T47D (cell line): ENCODE measurements around the gene PARP11.
A peak's percentile ranks its signal among the peaks of the same experiment; 100 is the strongest.
"Not testable (repeated sequence)": the region's sequence is repeated elsewhere in the genome, so short reads cannot be mapped to it uniquely, and the experiment has no call there.

Experiments
- DNase-seq, 2 experiments: peaks; one replicate each; pipeline versions ENCODE4 v3.0.0 to v3.0.0-alpha.2; 2011 to 2012; ENCODE audit warnings: low read depth in 1 of 2, low spot score in 1 of 2
- JUND ChIP-seq: IDR thresholded peaks from 2 replicates; pipeline ENCODE4 v1.6.1; 2012; ENCODE audit warnings: low read depth
- in situ Hi-C: cut with HindIII; loops from 2 replicates; pipeline ENCODE4 v1.10.0; 2016; ENCODE audit warnings: low sequenced_read_pairs, low pct_unique_long_range_greater_than_20kb

PARP11 gene

GRCh38 chr12:3871356-3871755 lies 1.8 kb downstream of the PARP11 start:
- in situ Hi-C loops = no loop called here
- TF ChIP-seq JUND = no peak

GRCh38 chr12:3869865-3870264 lies 3.3 kb downstream of the PARP11 start:
- no peak for TF ChIP-seq JUND
- in situ Hi-C loops = no loop called here
- DNase-seq = no peak

More at GRCh38 chr12:3871356-3871755, 1.8 kb downstream of the PARP11 start:
- DNase-seq = no peak

GRCh38 chr12:3869433-3869832 lies 3.8 kb downstream of the PARP11 start:
- no peak for TF ChIP-seq JUND
- in situ Hi-C loops = no loop called here
- no peak for DNase-seq

DNA sequence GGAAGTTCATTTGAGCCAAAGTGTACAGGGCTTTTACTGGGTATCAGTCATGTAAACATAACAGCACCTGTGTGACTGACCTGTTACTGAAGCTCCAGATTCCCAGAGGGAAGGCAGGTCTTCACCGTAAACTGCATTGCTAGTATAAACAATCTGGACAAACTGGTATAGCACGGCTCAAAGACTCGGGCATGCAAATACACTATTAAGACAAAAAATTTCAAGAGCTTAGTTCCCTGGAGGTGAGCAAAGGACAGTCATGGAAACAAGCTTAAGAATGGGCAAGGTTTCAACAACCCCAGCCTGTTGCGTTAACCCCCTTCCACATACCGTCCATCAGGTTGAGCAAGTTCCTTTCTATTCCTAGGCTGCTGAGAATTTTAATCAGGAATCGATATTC lies 9.4 kb downstream of the PARP11 start:
- no peak for TF ChIP-seq JUND
- in situ Hi-C loops = no loop called here
- DNase-seq = peak in 1 of 2 experiments; percentile 67

DNA sequence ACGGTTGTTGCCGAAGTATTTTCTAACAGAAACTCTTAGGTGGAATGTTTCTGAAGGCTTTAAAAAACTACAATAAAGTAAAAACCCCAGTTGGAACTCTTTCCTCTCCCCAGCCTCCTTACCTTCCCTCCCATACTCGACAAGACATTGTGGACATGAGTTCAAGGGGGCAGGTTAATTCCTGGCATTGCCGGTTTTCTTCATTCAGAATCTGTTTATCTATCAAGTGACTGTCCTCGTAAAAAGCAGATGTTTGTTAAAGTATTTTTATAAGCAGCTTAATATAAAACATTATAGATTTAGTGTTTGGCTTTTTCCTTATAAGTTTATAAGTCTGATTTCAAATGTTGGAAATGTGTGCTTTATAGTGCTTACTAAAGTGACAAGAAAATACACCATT lies 30.7 kb downstream of the PARP11 start:
- in situ Hi-C loops = no loop called here

GRCh38 chr12:3841783-3842182 lies 31.4 kb downstream of the PARP11 start:
- in situ Hi-C loops = no loop called here
- TF ChIP-seq JUND = no peak
- DNase-seq = no peak

More for the DNA sequence above, 30.7 kb downstream of the PARP11 start:
- no peak for DNase-seq
- TF ChIP-seq JUND = no peak

DNA sequence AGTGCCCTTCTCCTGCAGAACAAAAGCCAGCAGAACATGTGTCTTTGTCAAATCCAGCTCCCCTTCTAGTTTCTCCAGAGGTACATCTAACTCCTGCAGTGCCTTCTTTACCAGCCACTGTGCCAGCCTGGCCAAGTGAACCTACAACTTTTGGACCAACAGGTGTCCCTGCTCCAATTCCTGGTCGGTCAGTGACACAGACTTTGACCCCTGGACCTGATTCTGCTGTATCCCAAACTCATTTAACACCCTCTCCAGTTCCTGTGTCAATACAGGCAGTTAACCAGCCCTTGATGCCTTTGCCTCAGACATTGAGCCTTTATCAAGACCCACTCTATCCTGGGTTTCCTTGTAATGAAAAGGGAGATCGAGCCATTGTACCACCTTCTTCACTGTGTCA lies 32.4 kb downstream of the PARP11 start:
- DNase-seq, in situ Hi-C loops: not testable (repeated sequence)

GRCh38 chr12:3839745-3840144 lies 33.5 kb downstream of the PARP11 start:
- DNase-seq, in situ Hi-C loops: not testable (repeated sequence)

DNA sequence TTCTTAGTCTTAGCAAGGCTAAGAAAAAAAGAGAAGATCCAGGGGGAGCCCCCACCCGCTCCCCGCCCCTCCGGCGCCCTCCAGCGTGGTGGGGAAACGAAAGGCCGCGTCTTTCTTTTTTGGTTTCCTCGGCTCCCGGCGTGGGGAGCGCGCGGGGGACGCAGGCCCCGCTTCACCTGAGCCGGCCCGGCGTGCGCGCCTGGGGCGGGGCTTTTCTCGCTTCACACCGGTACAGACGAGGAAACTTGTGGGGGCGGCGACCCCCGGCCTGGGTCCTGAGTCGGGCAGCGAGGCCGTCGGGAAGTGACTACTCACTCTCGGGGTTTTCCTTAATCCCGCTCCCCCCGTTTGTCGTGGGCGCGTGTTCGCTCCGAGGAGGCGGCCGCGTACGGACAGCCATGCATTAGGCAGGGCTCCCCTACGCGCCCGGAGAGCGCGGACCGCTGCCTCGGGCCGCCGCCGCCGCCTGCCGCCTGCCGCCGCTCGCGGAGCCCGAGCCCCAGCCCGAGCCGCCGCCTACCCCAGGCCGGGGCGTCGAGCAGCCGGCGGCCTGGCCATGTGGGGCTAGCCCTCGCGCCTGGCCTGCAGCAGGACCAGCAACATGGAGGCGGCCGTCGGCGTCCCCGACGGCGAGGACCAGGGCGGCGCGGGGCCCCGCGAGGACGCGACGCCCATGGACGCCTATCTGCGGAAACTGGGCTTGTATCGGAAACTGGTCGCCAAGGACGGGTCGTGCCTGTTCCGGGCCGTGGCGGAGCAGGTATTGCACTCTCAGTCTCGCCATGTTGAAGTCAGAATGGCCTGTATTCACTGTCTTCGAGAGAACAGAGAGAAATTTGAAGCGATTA lies 34.3 kb downstream of the PARP11 start:
- DNase-seq, in situ Hi-C loops: not testable (repeated sequence)

GRCh38 chr12:3838076-3838475 lies 35.1 kb downstream of the PARP11 start:
- TF ChIP-seq JUND = no peak
- DNase-seq = no peak
- in situ Hi-C loops = no loop called here

GRCh38 chr12:3837049-3837448 lies 36.1 kb downstream of the PARP11 start:
- TF ChIP-seq JUND = no peak
- in situ Hi-C loops = no loop called here
- peak in 1 of 2 experiments; percentile 11 for DNase-seq

GRCh38 chr12:3836641-3837040 lies 36.6 kb downstream of the PARP11 start:
- no peak for TF ChIP-seq JUND
- in situ Hi-C loops = no loop called here
- DNase-seq = no peak

DNA sequence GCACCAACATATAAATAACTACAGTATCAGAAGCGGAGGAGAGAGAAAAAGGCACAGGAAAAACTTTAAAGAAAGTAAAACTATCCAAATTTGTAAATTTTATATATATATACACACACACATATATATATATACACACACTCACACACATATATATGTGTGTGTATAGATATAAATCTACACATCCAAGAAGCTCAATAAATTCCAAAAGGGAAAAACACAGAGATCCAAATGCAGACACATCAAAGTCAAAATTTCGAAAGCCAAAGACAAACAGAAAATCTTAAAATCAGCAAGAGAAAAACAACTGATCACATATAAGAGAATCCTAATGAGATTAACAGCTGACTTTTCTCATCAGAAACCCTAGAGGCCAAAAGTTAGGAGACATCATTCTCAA lies 37.3 kb downstream of the PARP11 start:
- no peak for DNase-seq
- in situ Hi-C loops = no loop called here
- TF ChIP-seq JUND = no peak

- no peak for TF ChIP-seq JUND
- in situ Hi-C loops = no loop called here
- DNase-seq = no peak
Measured at GRCh38 chr12:3834774-3835173, 38.4 kb downstream of the PARP11 start.
